Right forelimb (tissue), 1 donor: Measurements from ENCODE around the gene CACNG8.
"Not testable (repeated sequence)": the region's sequence is repeated elsewhere in the genome, so short reads cannot be mapped to it uniquely, and the experiment has no call there.

Experiments
- DNase-seq: peaks from one replicate; pipeline ENCODE4 v3.0.0-alpha.2; 2018

Gene CACNG8

DNA sequence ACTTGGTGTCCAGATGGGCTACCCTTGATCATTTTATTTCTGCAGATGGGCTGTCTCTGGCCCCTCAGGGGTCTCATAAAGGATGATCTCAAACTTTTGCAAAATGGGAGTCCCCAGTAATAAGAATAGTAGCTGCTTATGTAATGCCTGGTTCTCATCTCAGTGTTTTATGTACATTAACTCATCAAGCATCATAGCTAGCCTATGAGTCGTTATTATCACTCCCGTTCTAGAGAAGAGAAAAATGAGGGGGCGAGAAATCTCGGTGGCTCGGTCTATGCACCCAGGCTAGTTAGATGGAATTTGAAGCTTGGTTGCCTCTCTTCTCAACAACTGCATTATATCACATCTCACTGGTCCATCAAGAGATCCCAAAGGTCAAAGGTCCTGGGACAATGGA is 32.1 kb downstream of the CACNG8 start:
- DNase-seq = no peak

- DNase-seq = no peak
Observed at GRCh38 chr19:53998223-53998622, 35.5 kb downstream of the CACNG8 start.

- no peak for DNase-seq
Observed at GRCh38 chr19:53999694-54000093, 37.0 kb downstream of the CACNG8 start.

- no peak for DNase-seq
Observed at GRCh38 chr19:54001496-54001895, 38.8 kb downstream of the CACNG8 start.

GRCh38 chr19:54002495-54003315 is 40.0 kb downstream of the CACNG8 start:
- DNase-seq = no peak

GRCh38 chr19:54009440-54009839 is 46.7 kb downstream of the CACNG8 start:
- no peak for DNase-seq

- DNase-seq = no peak
Observed at GRCh38 chr19:54010474-54010873, 47.7 kb downstream of the CACNG8 start.

GRCh38 chr19:54011507-54012211 is 48.9 kb downstream of the CACNG8 start:
- DNase-seq = no peak

- no peak for DNase-seq
Observed at GRCh38 chr19:54013866-54014265, 51.1 kb downstream of the CACNG8 start.

DNA sequence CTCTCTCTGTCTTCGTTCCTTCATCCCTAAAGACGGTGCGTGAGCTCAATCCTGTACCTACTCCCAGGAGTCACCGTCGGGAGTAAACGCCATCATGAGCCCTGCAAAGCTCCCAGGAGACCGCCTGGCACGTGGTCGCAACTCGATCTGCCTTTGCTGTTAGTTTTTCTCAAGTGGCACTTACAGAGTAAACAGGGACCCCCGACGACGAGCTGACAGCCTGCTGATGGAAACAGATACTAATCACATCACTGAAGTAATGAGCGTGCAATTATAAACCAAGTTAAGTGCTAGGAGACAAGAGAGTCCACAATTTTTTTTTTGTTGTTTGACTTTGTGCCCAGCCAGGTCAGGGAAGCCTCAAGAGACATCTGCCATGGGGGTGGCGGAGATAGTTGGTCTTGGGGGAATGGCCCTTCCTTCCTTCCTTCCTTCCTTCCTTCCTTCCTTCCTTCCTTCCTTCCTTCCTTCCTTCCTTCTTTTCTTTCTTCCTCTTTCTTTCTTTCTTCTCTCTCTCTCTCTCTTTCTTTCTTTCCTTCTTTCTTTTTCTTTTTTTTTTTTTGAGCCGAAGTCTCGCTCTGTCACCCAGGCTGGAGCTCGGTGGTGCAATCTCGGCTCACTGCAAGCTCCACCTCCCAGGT is 52.3 kb downstream of the CACNG8 start:
- DNase-seq = no peak

DNA sequence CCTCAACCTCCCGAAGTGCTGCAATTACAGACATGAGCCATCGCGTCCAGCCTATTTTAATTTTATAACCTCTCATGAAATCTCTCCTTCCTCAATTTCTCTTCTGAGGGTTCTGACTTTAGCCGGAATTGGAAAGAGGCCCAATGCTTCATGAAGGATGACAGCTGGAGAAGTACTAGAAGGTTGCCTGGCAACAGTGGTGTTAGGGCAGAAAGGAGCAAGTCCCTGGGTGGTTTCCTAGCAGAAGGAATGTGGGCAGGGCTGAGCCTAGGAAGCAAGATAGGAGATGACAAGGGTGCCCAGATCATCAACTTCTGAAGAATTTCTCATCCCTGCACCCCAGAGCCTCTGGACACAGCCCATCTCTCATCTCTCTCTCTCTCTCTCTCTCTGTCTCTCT is 54.5 kb downstream of the CACNG8 start:
- DNase-seq = no peak

GRCh38 chr19:54021363-54021762 is 58.6 kb downstream of the CACNG8 start:
- DNase-seq = no peak

DNA sequence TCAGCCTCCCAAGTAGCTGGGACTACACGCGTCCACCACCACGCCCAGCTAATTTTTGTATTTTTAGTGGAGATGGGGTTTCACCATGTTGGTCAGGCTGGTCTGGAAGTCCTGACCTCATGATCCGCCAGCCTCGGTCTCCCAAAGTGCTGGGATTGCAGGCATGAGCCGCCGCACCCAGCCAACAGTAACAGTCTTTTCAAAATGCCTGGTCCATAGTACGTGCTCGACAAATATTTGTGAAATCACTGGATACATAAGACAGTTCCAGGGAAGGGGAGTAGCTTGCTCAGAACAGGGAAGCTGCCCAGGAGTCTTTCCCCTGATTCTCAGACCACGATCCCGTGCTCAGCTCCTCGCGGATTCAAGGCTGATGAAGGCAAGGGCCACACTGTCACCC is 59.2 kb downstream of the CACNG8 start:
- no peak for DNase-seq

DNA sequence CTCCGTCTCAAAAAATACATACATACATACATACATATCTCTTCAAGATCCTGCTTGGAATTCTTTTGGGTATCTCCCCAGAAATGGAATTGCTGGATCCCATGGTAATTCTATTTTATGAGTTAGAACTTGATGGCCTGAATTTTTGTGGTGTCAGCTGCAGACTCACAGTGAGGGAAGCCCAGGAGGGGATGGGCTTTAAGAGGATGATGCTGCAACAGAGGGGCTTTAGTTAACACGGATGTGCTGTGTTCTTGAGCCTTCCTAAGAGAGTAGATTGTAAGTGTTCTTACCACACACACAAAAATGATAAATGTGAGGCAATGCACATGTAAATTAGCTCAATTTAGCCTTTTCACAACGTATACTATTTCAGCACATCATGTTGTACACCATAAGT is 60.5 kb downstream of the CACNG8 start:
- no peak for DNase-seq

GRCh38 chr19:54024660-54025059 is 61.9 kb downstream of the CACNG8 start:
- no peak for DNase-seq

GRCh38 chr19:54026656-54027055 is 63.9 kb downstream of the CACNG8 start:
- no peak for DNase-seq

- no peak for DNase-seq
Observed at GRCh38 chr19:54029301-54029700, 66.6 kb downstream of the CACNG8 start.

DNA sequence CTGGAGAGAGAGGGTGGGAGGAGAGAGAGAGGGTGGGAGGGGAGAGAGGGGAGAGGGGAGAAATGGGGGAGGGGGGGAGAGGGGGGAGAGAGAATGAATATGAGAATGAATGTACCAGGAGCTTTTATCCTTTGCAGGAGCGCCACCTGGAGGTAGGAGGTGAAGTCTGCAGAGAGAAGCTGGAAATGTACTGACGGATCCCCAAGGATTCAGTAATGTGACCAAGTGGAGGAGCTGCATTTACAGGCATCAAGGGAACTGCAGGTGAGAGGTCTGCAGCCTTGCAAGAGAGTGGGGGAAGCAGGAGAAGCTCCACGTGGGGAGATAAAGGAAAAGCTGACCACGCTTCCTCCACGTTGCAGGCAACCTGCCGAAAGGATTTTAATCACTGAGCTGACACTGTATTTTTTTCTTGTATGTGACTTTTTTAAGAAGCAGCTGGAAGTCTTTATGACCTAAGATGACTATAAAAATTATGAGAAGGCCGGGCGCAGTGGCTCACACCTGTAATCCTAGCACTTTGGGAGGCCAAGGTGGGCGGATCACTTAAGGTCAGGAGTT is 67.3 kb downstream of the CACNG8 start:
- DNase-seq = no peak

- no peak for DNase-seq
Observed at GRCh38 chr19:54030895-54031586, 68.3 kb downstream of the CACNG8 start.

DNA sequence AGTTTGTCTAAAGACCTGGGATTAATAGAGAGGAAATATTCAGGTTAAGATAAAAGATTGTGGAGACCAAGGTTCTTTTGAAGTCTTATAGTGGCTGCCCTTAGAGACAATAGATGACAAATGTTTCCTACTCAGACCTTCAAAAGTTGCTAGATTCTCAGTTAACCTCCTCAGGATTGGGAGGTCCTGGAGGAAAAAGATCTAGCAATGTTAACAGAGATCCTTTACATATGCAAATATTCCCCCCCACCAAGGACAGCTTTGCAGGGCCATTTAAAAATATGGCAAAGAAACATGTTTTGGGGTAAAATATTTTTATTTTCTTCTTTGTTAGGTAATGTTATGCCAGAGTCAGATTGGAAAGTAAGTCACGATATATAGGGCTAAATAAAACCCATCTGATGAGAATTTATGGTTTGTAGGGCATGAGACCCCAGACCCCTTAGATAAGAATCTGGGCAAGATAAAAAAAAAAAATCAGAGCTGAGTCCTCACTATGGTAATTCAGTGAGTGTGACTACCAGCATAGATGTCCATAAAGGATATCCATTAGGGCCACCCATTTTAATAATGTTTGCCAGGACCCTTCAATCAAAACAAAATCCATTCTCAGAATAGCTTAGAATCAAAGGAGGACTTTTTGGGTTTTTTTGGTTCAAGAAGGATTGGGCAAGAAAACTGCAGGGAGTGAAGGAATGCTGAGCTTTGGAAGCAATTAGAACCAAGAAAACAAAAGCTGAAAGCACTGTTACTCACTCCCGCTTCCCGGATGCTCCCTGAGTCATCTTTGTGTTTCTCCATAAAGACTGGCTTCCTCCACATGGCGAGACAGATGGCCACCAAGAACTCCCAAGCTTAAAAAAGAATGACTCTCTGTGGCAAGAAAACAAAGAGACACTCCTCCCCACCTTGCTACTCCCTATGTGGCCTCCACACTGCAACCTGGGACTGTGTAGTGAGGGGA is 72.8 kb downstream of the CACNG8 start:
- no peak for DNase-seq

DNA sequence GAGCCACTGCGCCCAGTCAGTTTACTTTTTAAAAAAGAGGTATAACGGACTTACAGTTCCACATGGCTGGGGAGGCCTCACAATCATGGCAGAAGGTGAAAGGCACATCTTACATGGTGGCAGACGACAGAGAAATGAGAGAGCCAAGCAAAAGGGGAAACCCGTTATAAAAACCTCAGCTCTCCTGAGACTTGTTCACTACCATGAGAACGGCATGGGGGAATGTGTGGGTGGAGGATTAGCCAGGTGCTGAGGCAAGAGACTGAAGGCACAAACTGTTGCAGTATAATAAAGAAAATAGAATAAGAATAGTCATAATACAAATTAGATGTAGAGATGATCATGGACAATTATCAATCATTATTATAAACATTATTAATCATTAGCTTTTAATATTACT is 73.8 kb downstream of the CACNG8 start:
- DNase-seq = not testable (repeated sequence)
